Measurements from ENCODE around the gene VSTM2B. TPM values are rescaled to one million over a fixed set of nuclear protein-coding genes. Genes with fewer than 3 reads are reported as not detected.

Gene VSTM2B
- total RNA-seq, 1 donor from 2014 or later: not detected

DNA sequence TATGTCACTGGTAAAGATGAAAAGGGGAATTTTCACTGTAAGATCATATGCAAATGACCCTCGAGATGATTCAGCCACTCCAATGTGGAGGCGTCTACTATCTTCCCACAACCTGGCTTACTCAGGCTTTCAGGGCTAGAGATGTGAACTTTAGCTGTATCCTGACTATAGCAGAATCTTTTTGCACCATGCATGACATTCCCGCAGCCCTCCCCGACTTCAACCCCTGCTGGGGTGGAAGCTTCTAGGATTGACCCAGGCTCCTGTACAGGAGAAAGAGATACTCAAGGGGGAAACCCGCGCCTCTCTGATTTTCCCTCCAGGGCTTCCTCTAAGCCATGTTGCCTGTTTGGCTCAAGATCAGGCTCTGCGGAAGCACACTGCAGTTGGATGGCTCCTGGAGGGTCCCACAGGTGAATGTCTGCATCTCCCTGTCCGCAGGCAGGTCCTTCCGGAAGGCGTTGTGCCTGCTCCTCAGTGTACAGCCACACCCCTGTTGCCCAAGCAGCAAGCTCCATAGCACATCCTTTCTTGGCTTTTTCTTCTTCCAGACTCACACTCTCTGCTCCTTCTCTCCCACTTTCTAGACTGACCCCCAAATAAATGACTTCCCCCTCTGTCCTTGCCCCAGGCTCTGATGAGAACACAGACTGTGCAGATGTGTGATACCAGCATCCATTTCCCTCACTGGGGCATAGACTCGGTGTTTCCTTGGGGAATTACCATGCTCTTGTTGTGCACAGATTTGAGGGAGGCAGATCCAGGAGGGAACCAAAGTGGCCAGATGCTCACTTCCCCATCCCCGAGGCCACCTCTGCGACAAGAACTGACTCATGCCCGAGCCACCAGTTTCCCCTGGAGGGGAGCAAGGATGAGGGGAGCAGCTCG lies 51.2 kb downstream of the VSTM2B start:
- no peak overlapping the region for H3K27ac Mint-ChIP-seq
- no peak overlapping the region for H3K4me3 ChIP-seq
- peaks cover 16% of the 10 kb centered on the region for H3K27me3 Mint-ChIP-seq (ENCODE audit: insufficient read depth, low read depth)
- no peaks in the 10 kb centered on the region for H3K36me3 Mint-ChIP-seq
- no peak for DNase-seq (ENCODE audit: low spot score)
- no peaks in the 10 kb centered on the region for H3K36me3 ChIP-seq
- no peak overlapping the region for H3K9ac ChIP-seq
- H3K27ac ChIP-seq: no peak overlapping the region
- TF ChIP-seq EZH2 (IDR thresholded peaks at IDR 0.05) (no peak), EZH2phosphoT487 (IDR thresholded peaks at IDR 0.05) (no peak)
- TF ChIP-seq, protein P1, sequence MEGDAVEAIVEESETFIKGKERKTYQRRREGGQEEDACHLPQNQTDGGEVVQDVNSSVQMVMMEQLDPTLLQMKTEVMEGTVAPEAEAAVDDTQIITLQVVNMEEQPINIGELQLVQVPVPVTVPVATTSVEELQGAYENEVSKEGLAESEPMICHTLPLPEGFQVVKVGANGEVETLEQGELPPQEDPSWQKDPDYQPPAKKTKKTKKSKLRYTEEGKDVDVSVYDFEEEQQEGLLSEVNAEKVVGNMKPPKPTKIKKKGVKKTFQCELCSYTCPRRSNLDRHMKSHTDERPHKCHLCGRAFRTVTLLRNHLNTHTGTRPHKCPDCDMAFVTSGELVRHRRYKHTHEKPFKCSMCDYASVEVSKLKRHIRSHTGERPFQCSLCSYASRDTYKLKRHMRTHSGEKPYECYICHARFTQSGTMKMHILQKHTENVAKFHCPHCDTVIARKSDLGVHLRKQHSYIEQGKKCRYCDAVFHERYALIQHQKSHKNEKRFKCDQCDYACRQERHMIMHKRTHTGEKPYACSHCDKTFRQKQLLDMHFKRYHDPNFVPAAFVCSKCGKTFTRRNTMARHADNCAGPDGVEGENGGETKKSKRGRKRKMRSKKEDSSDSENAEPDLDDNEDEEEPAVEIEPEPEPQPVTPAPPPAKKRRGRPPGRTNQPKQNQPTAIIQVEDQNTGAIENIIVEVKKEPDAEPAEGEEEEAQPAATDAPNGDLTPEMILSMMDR (IDR thresholded peaks at IDR 0.05): no peak
- H3K4me3 Mint-ChIP-seq: no peak overlapping the region
- peaks cover 56% of the 10 kb centered on the region for H3K27me3 ChIP-seq
- H4K20me1 ChIP-seq (ENCODE audit: low read depth): no peaks in the 10 kb centered on the region
- H3K9me3 Mint-ChIP-seq: no peaks in the 10 kb centered on the region
- H2AFZ ChIP-seq (replicated peaks): peak overlapping the region; percentile 10
- no peaks in the 10 kb centered on the region for H3K9me3 ChIP-seq (ENCODE audit: low read depth)
- no peak overlapping the region for H3K4me2 ChIP-seq
- no peaks in the 10 kb centered on the region for H3K4me1 Mint-ChIP-seq
- no peaks in the 10 kb centered on the region for H3K79me2 ChIP-seq (ENCODE audit: low read depth)
- peaks cover 4% of the 10 kb centered on the region for H3K4me1 ChIP-seq
- no peaks in the 10 kb centered on the region for H3F3A ChIP-seq (ENCODE audit: low read depth)

DNA sequence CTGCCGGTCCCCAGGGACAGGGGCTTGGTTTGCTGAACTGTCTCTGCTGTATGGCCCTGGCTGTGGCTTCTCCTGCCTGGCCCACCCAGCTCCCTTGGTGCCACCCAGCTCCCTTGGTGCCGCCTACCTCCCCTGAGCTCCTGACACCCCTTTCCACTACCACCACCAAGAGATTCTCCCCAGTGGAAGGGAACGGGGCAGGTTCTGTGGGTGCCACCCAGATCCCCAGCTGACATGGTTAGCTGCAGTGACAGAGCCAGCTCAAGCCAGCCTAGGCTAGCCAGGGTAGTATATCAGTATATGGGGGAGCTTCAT lies 51.8 kb downstream of the VSTM2B start:
- no peaks in the 10 kb centered on the region for H3K9me3 ChIP-seq (ENCODE audit: low read depth)
- no peak overlapping the region for H2AFZ ChIP-seq (replicated peaks)
- Mint-ChIP-seq H3K36me3 (no peaks in the 10 kb centered on the region), H3K4me1 (no peaks in the 10 kb centered on the region), H3K27me3 (ENCODE audit: insufficient read depth, low read depth) (peaks cover 16% of the 10 kb centered on the region), H3K9me3 (no peaks in the 10 kb centered on the region), H3K4me3 (no peak overlapping the region), H3K27ac (no peak overlapping the region)
- H3K27ac ChIP-seq: no peak overlapping the region
- DNase-seq (ENCODE audit: low spot score): no peak
- no peaks in the 10 kb centered on the region for H3F3A ChIP-seq (ENCODE audit: low read depth)
- H3K79me2 ChIP-seq (ENCODE audit: low read depth): no peaks in the 10 kb centered on the region
- no peaks in the 10 kb centered on the region for H4K20me1 ChIP-seq (ENCODE audit: low read depth)
- no peaks in the 10 kb centered on the region for H3K36me3 ChIP-seq
- TF ChIP-seq EZH2phosphoT487 (IDR thresholded peaks at IDR 0.05): no peak
- TF ChIP-seq, protein P1 (IDR thresholded peaks at IDR 0.05): no peak
- TF ChIP-seq EZH2 (IDR thresholded peaks at IDR 0.05): no peak
- H3K27me3 ChIP-seq: peaks cover 51% of the 10 kb centered on the region
- H3K4me2 ChIP-seq: no peak overlapping the region
- H3K9ac ChIP-seq: no peak overlapping the region
- H3K4me1 ChIP-seq: peaks cover 4% of the 10 kb centered on the region
- no peak overlapping the region for H3K4me3 ChIP-seq

DNA sequence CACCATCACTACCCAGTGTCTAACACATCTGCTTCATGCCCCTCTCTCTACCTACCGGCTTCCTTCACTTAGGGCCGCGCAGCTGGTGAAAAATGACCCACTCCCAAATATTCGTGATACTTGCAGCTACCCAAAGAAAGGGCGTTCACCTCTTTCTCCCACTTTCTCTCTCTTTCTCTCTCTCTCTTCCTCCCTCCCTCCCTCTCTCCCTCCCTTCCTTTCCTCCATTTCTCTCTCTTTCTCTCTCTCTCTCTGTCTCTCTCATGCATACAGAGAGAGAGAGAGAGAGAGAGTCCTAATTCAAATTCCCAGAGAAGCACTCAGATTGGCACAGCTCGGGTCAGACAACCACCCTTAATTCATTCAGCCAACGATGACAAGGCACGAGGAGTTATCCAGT lies 52.6 kb downstream of the VSTM2B start:
- DNase-seq (ENCODE audit: low spot score): no peak
- Mint-ChIP-seq H3K36me3 (no peaks in the 10 kb centered on the region), H3K9me3 (no peaks in the 10 kb centered on the region), H3K27me3 (ENCODE audit: insufficient read depth, low read depth) (peaks cover 19% of the 10 kb centered on the region), H3K27ac (no peak overlapping the region), H3K4me1 (no peaks in the 10 kb centered on the region), H3K4me3 (no peak overlapping the region)
- peaks cover 4% of the 10 kb centered on the region for H3K4me1 ChIP-seq
- no peak overlapping the region for H2AFZ ChIP-seq (replicated peaks)
- no peaks in the 10 kb centered on the region for H3F3A ChIP-seq (ENCODE audit: low read depth)
- no peaks in the 10 kb centered on the region for H3K9me3 ChIP-seq (ENCODE audit: low read depth)
- no peak overlapping the region for H3K4me2 ChIP-seq
- TF ChIP-seq EZH2 (IDR thresholded peaks at IDR 0.05): no peak
- TF ChIP-seq, protein P1 (IDR thresholded peaks at IDR 0.05): no peak
- TF ChIP-seq EZH2phosphoT487 (IDR thresholded peaks at IDR 0.05): no peak
- H4K20me1 ChIP-seq (ENCODE audit: low read depth): no peaks in the 10 kb centered on the region
- H3K27ac ChIP-seq: no peak overlapping the region
- no peaks in the 10 kb centered on the region for H3K36me3 ChIP-seq
- H3K9ac ChIP-seq: no peak overlapping the region
- H3K4me3 ChIP-seq: no peak overlapping the region
- peaks cover 44% of the 10 kb centered on the region for H3K27me3 ChIP-seq
- H3K79me2 ChIP-seq (ENCODE audit: low read depth): no peaks in the 10 kb centered on the region
